NCI-H128 (cell line): ENCODE results near the gene PCDHGA4.
"Not testable (repeated sequence)": the region's sequence is repeated elsewhere in the genome, so short reads cannot be mapped to it uniquely, and the experiment has no call there.

Experiments
- DNase-seq: peaks from one replicate; lab custom pipeline; 2025; ENCODE audit not compliant: unreplicated experiment; lab: John Stamatoyannopoulos, UW

The PCDHGA4 gene

DNA sequence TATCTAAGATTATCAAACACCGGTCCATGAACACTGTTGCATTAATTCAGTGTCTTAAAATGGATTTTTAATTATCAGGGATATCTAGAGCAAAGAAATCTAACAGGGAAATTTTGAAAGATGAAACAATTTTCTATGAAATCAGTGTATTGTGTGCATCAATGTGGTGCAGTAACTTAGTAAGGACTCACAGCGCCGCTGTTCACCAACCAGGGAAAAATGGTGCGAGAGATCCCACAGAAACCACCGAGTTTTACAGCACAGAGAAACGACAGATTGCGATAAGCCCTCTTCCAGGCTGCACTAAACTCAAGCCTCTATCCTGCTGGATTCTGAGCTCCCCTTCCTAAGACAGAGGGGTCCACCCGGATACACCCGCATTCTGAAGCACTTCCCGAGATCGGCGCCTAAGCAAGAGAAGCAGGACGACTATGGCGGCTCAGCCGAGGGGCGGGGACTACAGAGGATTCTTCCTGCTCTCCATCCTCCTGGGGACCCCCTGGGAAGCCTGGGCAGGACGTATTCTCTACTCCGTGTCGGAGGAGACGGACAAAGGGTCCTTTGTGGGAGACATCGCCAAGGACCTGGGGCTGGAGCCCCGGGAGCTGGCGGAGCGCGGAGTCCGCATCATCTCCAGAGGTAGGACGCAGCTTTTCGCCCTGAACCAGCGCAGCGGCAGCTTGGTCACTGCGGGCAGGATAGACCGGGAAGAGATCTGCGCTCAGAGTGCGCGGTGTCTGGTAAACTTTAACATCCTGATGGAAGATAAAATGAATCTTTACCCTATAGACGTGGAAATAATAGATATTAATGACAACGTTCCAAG lies 27.9 kb downstream of the PCDHGA4 start, which contains the start of gene PCDHGA7:
Gene PCDHGA7 (plus strand): TSS at position 274 of the 826 bp plus-strand sequence. CDS start 158 bp downstream, at position 432.
- DNase-seq = no peak

DNA sequence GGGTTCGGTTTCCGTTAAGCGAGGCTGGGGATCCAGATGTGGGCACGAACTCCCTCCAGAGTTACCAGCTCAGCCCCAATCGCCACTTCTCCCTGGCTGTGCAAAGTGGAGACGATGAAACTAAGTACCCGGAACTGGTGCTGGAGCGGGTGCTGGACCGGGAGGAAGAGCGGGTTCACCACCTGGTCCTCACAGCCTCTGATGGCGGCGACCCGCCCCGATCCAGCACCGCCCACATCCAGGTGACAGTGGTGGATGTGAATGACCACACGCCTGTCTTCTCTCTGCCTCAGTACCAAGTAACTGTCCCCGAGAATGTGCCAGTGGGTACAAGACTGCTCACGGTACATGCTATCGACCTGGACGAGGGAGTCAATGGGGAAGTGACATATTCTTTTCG lies 28.5 kb downstream of the PCDHGA4 start:
- no peak for DNase-seq

GRCh38 chr5:141384471-141385267 lies 29.8 kb downstream of the PCDHGA4 start:
- no peak for DNase-seq

DNA sequence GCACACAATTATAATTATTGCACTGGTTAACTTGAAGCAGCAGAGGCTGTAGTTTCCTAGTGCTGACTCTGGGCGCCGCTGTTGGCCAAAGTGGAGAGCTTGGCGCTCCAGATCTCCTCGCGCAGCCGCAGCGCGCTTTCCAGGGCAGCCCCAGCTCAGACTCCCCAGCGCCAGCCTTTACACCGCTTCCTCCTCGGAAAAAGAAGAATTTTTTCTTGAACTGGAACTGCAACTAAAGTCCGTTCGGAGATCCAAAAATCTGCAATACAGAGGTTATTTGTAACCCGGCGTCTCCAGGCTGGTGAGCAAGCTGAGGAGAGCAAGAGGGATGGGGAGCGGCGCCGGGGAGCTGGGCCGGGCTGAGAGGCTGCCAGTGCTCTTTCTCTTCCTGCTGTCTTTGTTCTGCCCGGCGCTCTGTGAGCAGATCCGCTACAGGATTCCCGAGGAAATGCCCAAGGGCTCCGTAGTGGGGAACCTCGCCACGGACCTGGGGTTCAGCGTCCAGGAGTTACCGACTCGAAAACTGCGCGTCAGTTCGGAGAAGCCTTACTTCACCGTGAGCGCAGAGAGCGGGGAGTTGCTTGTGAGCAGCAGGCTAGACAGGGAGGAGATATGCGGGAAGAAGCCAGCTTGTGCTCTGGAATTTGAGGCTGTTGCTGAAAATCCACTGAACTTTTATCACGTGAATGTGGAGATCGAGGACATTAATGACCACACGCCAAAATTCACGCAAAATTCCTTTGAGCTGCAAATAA lies 32.9 kb downstream of the PCDHGA4 start, which contains the start of gene PCDHGB4:
Gene PCDHGB4 (plus strand): TSS at position 142 of the 755 bp plus-strand sequence. CDS start 187 bp downstream, at position 329.
- not testable (repeated sequence) for DNase-seq

- DNase-seq = no peak
Measured at GRCh38 chr5:141388661-141389060, 33.8 kb downstream of the PCDHGA4 start.

DNA sequence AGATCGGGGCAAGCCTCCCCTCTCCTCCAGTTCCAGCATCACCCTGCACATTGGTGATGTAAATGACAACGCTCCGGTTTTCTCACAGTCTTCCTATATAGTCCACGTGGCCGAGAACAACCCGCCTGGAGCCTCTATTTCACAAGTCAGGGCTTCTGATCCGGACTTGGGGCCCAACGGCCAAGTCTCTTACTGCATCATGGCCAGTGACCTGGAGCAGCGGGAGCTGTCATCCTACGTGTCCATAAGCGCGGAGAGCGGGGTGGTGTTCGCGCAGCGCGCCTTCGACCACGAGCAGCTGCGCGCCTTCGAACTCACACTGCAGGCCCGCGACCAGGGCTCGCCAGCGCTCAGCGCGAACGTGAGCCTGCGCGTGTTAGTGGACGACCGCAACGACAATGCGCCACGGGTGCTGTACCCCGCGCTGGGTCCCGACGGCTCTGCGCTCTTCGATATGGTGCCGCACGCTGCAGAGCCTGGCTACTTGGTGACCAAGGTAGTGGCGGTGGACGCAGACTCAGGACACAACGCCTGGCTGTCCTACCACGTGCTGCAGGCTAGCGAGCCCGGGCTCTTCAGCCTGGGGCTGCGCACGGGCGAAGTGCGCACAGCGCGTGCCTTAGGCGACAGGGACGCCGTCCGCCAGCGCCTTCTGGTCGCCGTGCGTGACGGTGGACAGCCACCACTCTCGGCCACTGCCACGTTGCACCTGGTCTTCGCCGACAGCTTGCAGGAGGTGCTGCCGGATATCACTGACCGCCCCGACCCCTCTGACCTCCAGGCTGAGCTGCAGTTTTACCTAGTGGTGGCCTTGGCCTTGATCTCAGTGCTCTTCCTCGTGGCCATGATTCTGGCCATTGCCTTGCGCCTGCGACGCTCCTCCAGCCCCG lies 34.6 kb downstream of the PCDHGA4 start:
- no peak for DNase-seq

DNA sequence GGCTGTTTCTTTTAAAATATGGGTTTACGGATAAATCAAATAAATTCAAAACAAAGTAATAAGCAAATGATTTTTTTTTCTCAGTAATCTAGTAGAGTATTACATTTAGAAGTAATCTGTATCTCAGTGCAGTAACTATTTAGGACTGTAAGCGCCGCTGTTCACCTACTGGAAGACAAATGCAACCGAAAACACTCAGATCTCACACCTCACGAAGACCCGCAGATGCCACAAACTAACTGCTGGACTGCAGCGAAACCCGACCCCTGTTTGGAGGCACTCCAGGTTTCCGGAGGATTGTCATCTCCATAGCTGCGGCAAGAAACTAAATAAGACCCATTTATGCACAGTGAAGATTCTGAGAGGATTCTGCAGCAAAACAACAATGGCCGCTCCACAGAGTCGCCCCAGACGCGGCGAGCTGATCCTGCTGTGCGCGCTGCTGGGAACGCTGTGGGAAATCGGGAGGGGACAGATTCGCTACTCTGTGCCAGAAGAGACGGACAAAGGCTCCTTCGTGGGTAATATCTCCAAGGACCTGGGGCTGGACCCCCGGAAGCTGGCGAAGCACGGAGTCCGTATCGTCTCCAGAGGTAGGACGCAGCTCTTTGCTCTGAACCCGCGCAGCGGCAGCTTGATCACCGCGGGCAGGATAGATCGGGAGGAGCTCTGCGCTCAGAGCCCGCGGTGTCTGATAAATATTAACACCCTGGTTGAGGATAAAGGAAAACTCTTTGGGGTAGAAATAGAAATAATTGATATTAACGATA lies 37.8 kb downstream of the PCDHGA4 start, which contains the start of gene PCDHGA8:
Gene PCDHGA8 (plus strand): TSS at position 205 of the 770 bp plus-strand sequence. CDS start 181 bp downstream, at position 386.
- no peak for DNase-seq

- no peak for DNase-seq
Measured at GRCh38 chr5:141393267-141393666, 38.4 kb downstream of the PCDHGA4 start.

DNA sequence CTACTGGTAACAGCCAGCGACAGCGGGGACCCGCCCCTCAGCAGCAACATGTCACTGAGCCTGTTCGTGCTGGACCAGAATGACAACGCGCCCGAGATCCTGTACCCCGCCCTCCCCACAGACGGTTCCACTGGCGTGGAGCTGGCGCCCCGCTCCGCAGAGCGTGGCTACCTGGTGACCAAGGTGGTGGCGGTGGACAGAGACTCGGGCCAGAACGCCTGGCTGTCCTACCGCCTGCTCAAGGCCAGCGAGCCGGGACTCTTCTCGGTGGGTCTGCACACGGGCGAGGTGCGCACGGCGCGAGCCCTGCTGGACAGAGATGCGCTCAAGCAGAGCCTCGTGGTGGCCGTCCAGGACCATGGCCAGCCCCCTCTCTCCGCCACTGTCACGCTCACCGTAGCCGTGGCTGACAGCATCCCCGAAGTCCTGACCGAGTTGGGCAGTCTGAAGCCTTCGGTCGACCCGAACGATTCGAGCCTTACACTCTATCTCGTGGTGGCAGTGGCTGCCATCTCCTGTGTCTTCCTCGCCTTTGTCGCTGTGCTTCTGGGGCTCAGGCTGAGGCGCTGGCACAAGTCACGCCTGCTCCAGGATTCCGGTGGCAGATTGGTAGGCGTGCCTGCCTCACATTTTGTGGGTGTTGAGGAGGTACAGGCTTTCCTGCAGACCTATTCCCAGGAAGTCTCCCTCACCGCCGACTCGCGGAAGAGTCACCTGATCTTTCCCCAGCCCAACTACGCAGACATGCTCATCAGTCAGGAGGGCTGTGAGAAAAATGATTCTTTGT lies 39.8 kb downstream of the PCDHGA4 start:
- not testable (repeated sequence) for DNase-seq

- not testable (repeated sequence) for DNase-seq
Measured at GRCh38 chr5:141397756-141398551, 43.1 kb downstream of the PCDHGA4 start, which contains the start of gene PCDHGB5. Gene PCDHGB5, plus strand, starts transcription at chr5:141397947. Its CDS starts 181 bp downstream, at chr5:141398128.

GRCh38 chr5:141398608-141399007 lies 43.8 kb downstream of the PCDHGA4 start:
- no peak for DNase-seq

GRCh38 chr5:141399555-141400258 lies 44.9 kb downstream of the PCDHGA4 start:
- DNase-seq = no peak

DNA sequence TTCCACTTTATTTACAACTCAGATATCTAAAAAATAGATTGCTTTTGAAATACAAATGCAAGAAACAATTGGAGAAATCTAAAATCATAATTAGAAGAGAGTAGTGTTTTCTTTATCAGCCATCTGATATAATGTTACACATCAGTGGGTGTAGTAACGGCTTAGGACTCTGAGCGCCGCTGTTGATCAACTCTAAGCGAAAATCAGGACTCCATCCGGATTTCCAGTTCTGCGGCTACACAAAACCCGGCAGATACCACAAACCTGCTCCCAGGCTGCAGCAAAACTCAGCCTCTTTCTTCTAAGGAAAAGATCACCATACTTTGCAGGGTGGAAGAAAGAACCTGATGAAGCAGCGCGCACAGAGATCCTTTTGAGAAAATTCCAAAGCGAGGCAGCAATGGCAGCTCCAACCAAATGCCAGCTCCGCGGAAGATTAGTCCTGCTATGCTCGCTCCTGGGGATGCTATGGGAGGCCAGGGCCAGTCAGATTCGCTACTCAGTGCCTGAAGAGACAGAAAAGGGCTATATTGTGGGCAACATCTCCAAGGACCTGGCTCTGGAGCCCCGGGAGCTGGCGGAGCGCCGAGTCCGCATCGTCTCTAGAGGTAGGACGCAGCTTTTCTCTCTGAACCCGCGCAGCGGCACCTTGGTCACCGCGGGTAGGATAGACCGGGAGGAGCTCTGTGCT lies 47.9 kb downstream of the PCDHGA4 start, which contains the start of gene PCDHGA9:
Gene PCDHGA9 (plus strand): TSS at position 226 of the 691 bp plus-strand sequence. CDS start 175 bp downstream, at position 401.
- DNase-seq = no peak

- DNase-seq = no peak
Measured at GRCh38 chr5:141403387-141403786, 48.6 kb downstream of the PCDHGA4 start.
